ENCODE data around the gene PRR36. TPM values are rescaled to one million over a fixed set of nuclear protein-coding genes. Genes with fewer than 3 reads are reported as not detected.
"Not testable (repeated sequence)": the region's sequence is repeated elsewhere in the genome, so short reads cannot be mapped to it uniquely, and the experiment has no call there.

Gene PRR36
- total and polyA plus RNA-seq, 5 donors from 2014 or later = 0.05 to 0.22 (median 0.12) TPM; not detected in 2

DNA sequence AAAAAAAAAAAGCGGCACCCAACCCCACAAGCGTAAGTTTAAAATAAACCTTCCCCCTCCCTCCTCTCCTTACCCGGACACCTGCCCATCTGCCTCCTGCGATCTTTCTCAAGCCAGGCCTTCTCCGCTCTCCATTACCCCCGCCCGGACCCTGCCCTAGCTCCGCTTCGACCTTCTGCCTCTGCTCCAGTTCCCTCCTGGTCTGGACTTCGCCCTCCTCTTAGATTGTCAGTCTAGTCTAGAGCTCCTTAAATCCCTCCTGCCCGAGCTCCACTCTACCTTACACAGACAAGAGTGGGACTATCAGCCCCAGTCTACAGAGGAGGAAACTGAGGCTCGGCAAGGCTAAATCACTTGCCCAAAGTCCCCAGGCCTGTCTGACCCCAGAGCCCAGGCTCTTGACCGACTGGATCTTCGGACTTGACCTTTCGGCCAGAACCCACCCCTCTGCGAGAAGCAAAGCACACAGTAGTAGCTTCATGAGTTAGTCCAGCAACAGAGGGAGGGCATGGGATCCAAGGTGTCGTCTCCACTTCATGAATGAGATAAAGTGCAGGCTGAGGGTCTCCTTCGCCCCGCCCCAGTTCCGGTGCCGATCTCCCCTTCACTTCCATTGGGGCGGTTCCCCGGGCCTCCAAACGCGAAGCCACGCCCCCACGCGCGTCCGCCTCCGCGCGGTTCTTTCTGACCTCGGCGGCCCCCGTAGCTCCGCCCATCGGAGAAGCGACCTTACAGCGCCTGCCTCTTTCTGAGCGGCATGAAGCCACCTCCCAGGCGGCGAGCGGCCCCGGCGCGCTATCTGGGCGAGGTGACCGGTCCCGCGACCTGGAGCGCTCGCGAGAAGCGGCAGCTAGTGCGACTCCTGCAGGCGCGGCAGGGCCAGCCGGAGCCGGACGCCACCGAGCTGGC lies 45.7 kb upstream of the PRR36 start, which contains the start of gene SNAPC2:
SNAPC2 (plus strand) TSS at position 729 of the 909 bp plus-strand sequence; CDS start at position 758, 29 bp downstream.
- H3K4me1 Mint-ChIP-seq = peaks cover 0 to 57% (median 20%) of the 10 kb centered on the region in 4 donors
- H3K9me3 Mint-ChIP-seq = peaks cover 0 to 2% (median 0%) of the 10 kb centered on the region in 7 donors
- Histone ChIP-seq H3K9me3 (ENCODE audit: control insufficient read depth in 2 of 2, low read length in 2 of 2) (no peaks in the 10 kb centered on the region), H3K4me3 (ENCODE audit: low read depth, low read length) (peak within 1 kb of the TSS; percentile 79), H3K27ac (ENCODE audit: insufficient read depth, low read length, poor library complexity, severe bottlenecking) (peak within 1 kb of the TSS; percentile 78), H3K4me1 (ENCODE audit: control insufficient read depth, insufficient read depth, low read length, poor library complexity, severe bottlenecking) (peaks cover 53% of the 10 kb centered on the region), H3K27me3 (ENCODE audit: control insufficient read depth, insufficient read depth, low read length) (peaks cover 11% of the 10 kb centered on the region), H3K36me3 (ENCODE audit: control insufficient read depth, insufficient read depth, low read length) (no peaks in the 10 kb centered on the region)
- H3K4me3 Mint-ChIP-seq = peak within 1 kb of the TSS; percentile 89 to 96 (median 94)
- H3K27ac Mint-ChIP-seq = peak within 1 kb of the TSS; percentile 91 to 94 (median 93)
- H3K36me3 Mint-ChIP-seq = peaks cover 4% of the 10 kb centered on the region
- peak; percentile 63 to 65 for ATAC-seq (ENCODE audit: low read depth in 2 of 2)
- peaks cover 37% of the 10 kb centered on the region for H3K27me3 Mint-ChIP-seq
- peak; percentile 90 to 98 (median 97) for DNase-seq

- Mint-ChIP-seq H3K36me3 (peaks cover 4% of the 10 kb centered on the region), H3K9me3 (peaks cover 0 to 2% (median 0%) of the 10 kb centered on the region in 7 donors), H3K4me1 (peaks cover 0 to 56% (median 20%) of the 10 kb centered on the region in 4 donors), H3K27ac (no peak overlapping the region), H3K27me3 (peaks cover 43% of the 10 kb centered on the region), H3K4me3 (peak overlapping the region in 3 of 4 donors; percentile 89 to 96 (median 96))
- no peak for DNase-seq
- no peak overlapping the region for H3K27ac ChIP-seq (ENCODE audit: insufficient read depth, low read length, poor library complexity, severe bottlenecking)
- no peak for ATAC-seq (ENCODE audit: low read depth in 2 of 2)
- peaks cover 11% of the 10 kb centered on the region for H3K27me3 ChIP-seq (ENCODE audit: control insufficient read depth, insufficient read depth, low read length)
- H3K4me1 ChIP-seq (ENCODE audit: control insufficient read depth, insufficient read depth, low read length, poor library complexity, severe bottlenecking) = peaks cover 51% of the 10 kb centered on the region
- no peaks in the 10 kb centered on the region for H3K36me3 ChIP-seq (ENCODE audit: control insufficient read depth, insufficient read depth, low read length)
- H3K9me3 ChIP-seq (ENCODE audit: control insufficient read depth in 2 of 2, low read length in 2 of 2) = no peaks in the 10 kb centered on the region
- no peak overlapping the region for H3K4me3 ChIP-seq (ENCODE audit: low read depth, low read length)
These were observed 44.6 kb upstream of the PRR36 start for GRCh38 chr19:7918615-7919421.

- H3K4me1 Mint-ChIP-seq = peaks cover 0 to 51% (median 19%) of the 10 kb centered on the region in 4 donors
- not testable (repeated sequence) for H3K4me3 ChIP-seq (ENCODE audit: low read depth, low read length)
- peak overlapping the region in 2 of 3 donors; percentile 59 to 73 for H3K27ac Mint-ChIP-seq
These were observed 43.9 kb upstream of the PRR36 start for GRCh38 chr19:7918062-7918614.

DNA sequence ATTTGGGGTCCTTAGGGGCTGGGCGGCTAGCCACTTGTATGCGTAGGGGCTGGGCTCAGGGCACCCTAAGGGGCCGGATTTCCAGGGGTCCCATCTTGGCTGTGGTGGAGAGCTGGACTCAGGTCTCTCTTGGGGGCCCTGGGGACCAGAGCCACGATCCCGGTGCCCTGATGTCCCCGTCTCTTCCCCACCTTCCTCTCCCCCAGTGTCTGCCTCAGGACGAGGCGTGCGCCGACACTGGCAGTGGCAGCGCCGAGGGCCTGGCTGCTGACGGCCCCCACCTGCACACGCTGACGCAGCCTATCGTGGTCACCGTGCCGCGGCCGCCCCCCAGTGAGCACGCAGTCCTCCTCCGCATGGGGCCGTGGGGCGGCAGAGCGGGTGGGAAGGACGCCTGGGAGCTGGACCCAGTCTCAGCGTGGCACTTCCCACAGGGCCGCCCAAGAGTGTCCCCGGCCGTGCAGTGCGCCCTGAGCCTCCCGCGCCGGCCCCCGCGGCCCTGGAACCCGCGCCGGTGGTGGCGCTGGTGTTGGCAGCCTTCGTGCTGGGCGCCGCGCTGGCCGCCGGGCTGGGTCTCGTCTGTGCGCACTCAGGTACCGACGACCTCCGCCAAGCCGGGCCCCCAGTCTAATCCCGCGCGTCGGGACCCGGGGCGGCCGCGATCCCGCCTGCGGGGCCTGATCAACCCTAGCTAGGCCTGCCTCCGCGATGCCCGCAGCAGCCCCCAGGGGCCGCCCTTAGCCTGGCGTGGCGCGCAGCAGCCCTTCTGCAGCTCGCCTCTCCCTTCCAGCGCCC lies 43.3 kb upstream of the PRR36 start:
- no peaks in the 10 kb centered on the region for H3K9me3 ChIP-seq (ENCODE audit: control insufficient read depth in 2 of 2, low read length in 2 of 2)
- peak in 1 of 2 donors; percentile 9 for ATAC-seq (ENCODE audit: low read depth in 2 of 2)
- H3K27me3 ChIP-seq (ENCODE audit: control insufficient read depth, insufficient read depth, low read length) = peaks cover 11% of the 10 kb centered on the region
- no peaks in the 10 kb centered on the region for H3K36me3 ChIP-seq (ENCODE audit: control insufficient read depth, insufficient read depth, low read length)
- peaks cover 0 to 48% (median 18%) of the 10 kb centered on the region in 4 donors for H3K4me1 Mint-ChIP-seq
- H3K36me3 Mint-ChIP-seq = peaks cover 7% of the 10 kb centered on the region
- H3K9me3 Mint-ChIP-seq = peaks cover 0 to 2% (median 0%) of the 10 kb centered on the region in 7 donors
- H3K27ac Mint-ChIP-seq = peak overlapping the region in 2 of 3 donors; percentile 59 to 63
- no peak overlapping the region for H3K27ac ChIP-seq (ENCODE audit: insufficient read depth, low read length, poor library complexity, severe bottlenecking)
- peaks cover 43% of the 10 kb centered on the region for H3K27me3 Mint-ChIP-seq
- peak overlapping the region; percentile 79 to 89 (median 82) for H3K4me3 Mint-ChIP-seq
- H3K4me3 ChIP-seq (ENCODE audit: low read depth, low read length) = no peak overlapping the region
- peak; percentile 34 to 58 (median 57) for DNase-seq
- H3K4me1 ChIP-seq (ENCODE audit: control insufficient read depth, insufficient read depth, low read length, poor library complexity, severe bottlenecking) = peaks cover 51% of the 10 kb centered on the region

More at GRCh38 chr19:7918062-7918614, 43.9 kb upstream of the PRR36 start:
- Mint-ChIP-seq H3K4me3 (peak overlapping the region; percentile 30 to 89 (median 66)), H3K27me3 (peaks cover 43% of the 10 kb centered on the region)
- not testable (repeated sequence) for DNase-seq; H3K9me3 ChIP-seq (ENCODE audit: control insufficient read depth in 2 of 2, low read length in 2 of 2); H3K36me3 ChIP-seq (ENCODE audit: control insufficient read depth, insufficient read depth, low read length); H3K36me3 Mint-ChIP-seq; ATAC-seq (ENCODE audit: low read depth in 2 of 2); H3K9me3 Mint-ChIP-seq; H3K27ac ChIP-seq (ENCODE audit: insufficient read depth, low read length, poor library complexity, severe bottlenecking)
- peaks cover 51% of the 10 kb centered on the region for H3K4me1 ChIP-seq (ENCODE audit: control insufficient read depth, insufficient read depth, low read length, poor library complexity, severe bottlenecking)
- peaks cover 11% of the 10 kb centered on the region for H3K27me3 ChIP-seq (ENCODE audit: control insufficient read depth, insufficient read depth, low read length)

DNA sequence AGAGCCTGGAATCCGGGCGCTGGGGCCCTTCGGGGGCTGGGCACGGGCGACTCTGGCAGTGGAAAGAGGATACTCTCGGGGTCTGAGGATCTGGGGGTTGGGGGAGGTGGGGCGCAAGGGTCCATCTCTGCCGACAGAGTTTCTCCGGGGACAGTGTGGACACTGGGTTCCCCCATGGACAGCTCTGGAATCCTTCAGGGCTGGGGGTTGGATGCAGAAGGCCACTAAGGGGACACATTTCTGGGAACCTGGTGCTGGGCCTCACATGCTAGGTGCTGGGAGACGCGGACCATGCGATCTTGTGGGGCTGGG lies 42.7 kb upstream of the PRR36 start:
- peaks cover 0 to 43% (median 18%) of the 10 kb centered on the region in 4 donors for H3K4me1 Mint-ChIP-seq
- H3K27ac Mint-ChIP-seq = peak overlapping the region in 1 of 3 donors; percentile 63
- H3K9me3 ChIP-seq (ENCODE audit: control insufficient read depth in 2 of 2, low read length in 2 of 2) = no peaks in the 10 kb centered on the region
- no peak for DNase-seq
- H3K9me3 Mint-ChIP-seq = peaks cover 0 to 2% (median 0%) of the 10 kb centered on the region in 7 donors
- H3K27ac ChIP-seq (ENCODE audit: insufficient read depth, low read length, poor library complexity, severe bottlenecking) = no peak overlapping the region
- H3K4me3 Mint-ChIP-seq = peak overlapping the region; percentile 64 to 82 (median 80)
- peaks cover 6% of the 10 kb centered on the region for H3K36me3 Mint-ChIP-seq
- H3K36me3 ChIP-seq (ENCODE audit: control insufficient read depth, insufficient read depth, low read length) = peaks cover 3% of the 10 kb centered on the region
- no peak for ATAC-seq (ENCODE audit: low read depth in 2 of 2)
- no peak overlapping the region for H3K4me3 ChIP-seq (ENCODE audit: low read depth, low read length)
- H3K4me1 ChIP-seq (ENCODE audit: control insufficient read depth, insufficient read depth, low read length, poor library complexity, severe bottlenecking) = peaks cover 45% of the 10 kb centered on the region
- H3K27me3 ChIP-seq (ENCODE audit: control insufficient read depth, insufficient read depth, low read length) = peaks cover 11% of the 10 kb centered on the region
- peaks cover 43% of the 10 kb centered on the region for H3K27me3 Mint-ChIP-seq

GRCh38 chr19:7916103-7916954 lies 42.1 kb upstream of the PRR36 start:
- H3K4me3 Mint-ChIP-seq = peak overlapping the region; percentile 26 to 83 (median 52)
- Histone ChIP-seq H3K4me3 (ENCODE audit: low read depth, low read length) (no peak overlapping the region), H3K27ac (ENCODE audit: insufficient read depth, low read length, poor library complexity, severe bottlenecking) (no peak overlapping the region), H3K9me3 (ENCODE audit: control insufficient read depth in 2 of 2, low read length in 2 of 2) (no peaks in the 10 kb centered on the region), H3K4me1 (ENCODE audit: control insufficient read depth, insufficient read depth, low read length, poor library complexity, severe bottlenecking) (peaks cover 39% of the 10 kb centered on the region), H3K27me3 (ENCODE audit: control insufficient read depth, insufficient read depth, low read length) (peaks cover 11% of the 10 kb centered on the region), H3K36me3 (ENCODE audit: control insufficient read depth, insufficient read depth, low read length) (peaks cover 9% of the 10 kb centered on the region)
- H3K36me3 Mint-ChIP-seq = peaks cover 9% of the 10 kb centered on the region
- H3K4me1 Mint-ChIP-seq = peaks cover 0 to 40% (median 16%) of the 10 kb centered on the region in 4 donors
- ATAC-seq (ENCODE audit: low read depth in 2 of 2) (no peak), DNase-seq (peak; percentile 44 to 49 (median 47))
- H3K9me3 Mint-ChIP-seq = peaks cover 0 to 2% (median 0%) of the 10 kb centered on the region in 7 donors
- H3K27me3 Mint-ChIP-seq = peaks cover 43% of the 10 kb centered on the region
- no peak overlapping the region for H3K27ac Mint-ChIP-seq
